DOHH2 (cell line): Measurements from ENCODE around the gene CYP2J2.

Experiments used
- CTCF ChIP-seq: fragments of 200-600 bp; sonication (generic); IDR thresholded peaks from one replicate; pipeline ENCODE4 v1.5.1; 2014; ENCODE audit warnings: antibody characterized with exemption, mild to moderate bottlenecking, low read depth, low read length; ENCODE audit not compliant: poor library complexity, severe bottlenecking
- EZH2phosphoT487 ChIP-seq: fragments of 200-600 bp; sonication (generic); IDR thresholded peaks from 2 replicates; pipeline ENCODE4 v1.6.1; 2017; ENCODE audit warnings: borderline replicate concordance, mild to moderate bottlenecking, antibody characterized with exemption, low read length, moderate library complexity, mixed read lengths

- TF ChIP-seq CTCF (no peak), EZH2phosphoT487 (no peak)
These were observed 23.1 kb upstream of the CYP2J2 start for GRCh38 chr1:59949648-59950047.
